Loucy (cell line): ENCODE results near the gene NPHP3.

Experiments
- EZH2phosphoT487 ChIP-seq: fragments of 200-600 bp; IDR thresholded peaks from 2 replicates; pipeline ENCODE4 v1.6.1; 2018; ENCODE audit warnings: antibody characterized with exemption, mild to moderate bottlenecking, moderate library complexity, borderline replicate concordance
- TF ChIP-seq, protein P1 (sequence below): fragments of 200-600 bp; sonication (generic); conservative IDR thresholded peaks from 2 replicates; pipeline ENCODE4 v1.5.1; 2014; ENCODE audit warnings: mild to moderate bottlenecking, antibody characterized with exemption, low read length

DNA sequence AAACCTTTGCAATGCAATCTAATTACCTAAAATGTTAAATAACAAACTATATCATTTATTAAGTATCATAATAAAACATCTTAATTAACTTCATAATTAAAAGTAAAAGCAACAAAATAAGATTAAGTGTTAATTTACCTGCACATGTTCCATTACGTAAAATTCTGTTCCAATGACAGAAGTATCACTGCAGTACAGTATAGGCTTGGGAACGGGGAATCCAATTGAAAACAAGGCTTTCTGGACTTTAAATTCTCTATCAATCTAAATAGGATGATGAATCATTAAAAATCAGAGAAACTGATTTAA, 79.7 kb downstream of the NPHP3 start:
- TF ChIP-seq, protein P1, sequence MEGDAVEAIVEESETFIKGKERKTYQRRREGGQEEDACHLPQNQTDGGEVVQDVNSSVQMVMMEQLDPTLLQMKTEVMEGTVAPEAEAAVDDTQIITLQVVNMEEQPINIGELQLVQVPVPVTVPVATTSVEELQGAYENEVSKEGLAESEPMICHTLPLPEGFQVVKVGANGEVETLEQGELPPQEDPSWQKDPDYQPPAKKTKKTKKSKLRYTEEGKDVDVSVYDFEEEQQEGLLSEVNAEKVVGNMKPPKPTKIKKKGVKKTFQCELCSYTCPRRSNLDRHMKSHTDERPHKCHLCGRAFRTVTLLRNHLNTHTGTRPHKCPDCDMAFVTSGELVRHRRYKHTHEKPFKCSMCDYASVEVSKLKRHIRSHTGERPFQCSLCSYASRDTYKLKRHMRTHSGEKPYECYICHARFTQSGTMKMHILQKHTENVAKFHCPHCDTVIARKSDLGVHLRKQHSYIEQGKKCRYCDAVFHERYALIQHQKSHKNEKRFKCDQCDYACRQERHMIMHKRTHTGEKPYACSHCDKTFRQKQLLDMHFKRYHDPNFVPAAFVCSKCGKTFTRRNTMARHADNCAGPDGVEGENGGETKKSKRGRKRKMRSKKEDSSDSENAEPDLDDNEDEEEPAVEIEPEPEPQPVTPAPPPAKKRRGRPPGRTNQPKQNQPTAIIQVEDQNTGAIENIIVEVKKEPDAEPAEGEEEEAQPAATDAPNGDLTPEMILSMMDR = no peak
- no peak for TF ChIP-seq EZH2phosphoT487
